ENCODE measurements around the gene TAOK1.

Gene TAOK1

GRCh38 chr17:29412780-29413565, 22.8 kb downstream of the TAOK1 start:
- no peak for TF ChIP-seq Cebpa-rat (IDR thresholded peaks at IDR 0.05)
- Histone ChIP-seq H3K9me3 (replicated peaks in 1 of 11) (no peaks in the 10 kb centered on the region), H3K9ac (peak overlapping the region in 2 of 11 experiments; percentile 18 to 27; a peak in 2 of 22 replicates), H3K27ac (peak overlapping the region in 9 of 11 experiments; percentile 4 to 60 (median 43); a peak in 11 of 22 replicates), H3K4me3 (no peak overlapping the region), H4K20me1 (peaks cover 80 to 100% (median 99%) of the 10 kb centered on the region in 11 experiments), H3K4me2 (peak overlapping the region in 10 of 11 experiments; percentile 15 to 90 (median 62); a peak in 18 of 22 replicates), H3K4me1 (peaks cover 20 to 28% (median 24%) of the 10 kb centered on the region in 10 experiments), H3K36me3 (peaks cover 35 to 84% (median 57%) of the 10 kb centered on the region in 11 experiments), H3K27me3 (no peaks in the 10 kb centered on the region)

GRCh38 chr17:29420128-29420527, 30.0 kb downstream of the TAOK1 start:
- Histone ChIP-seq H3K36me3 (peaks cover 68 to 91% (median 78%) of the 10 kb centered on the region in 11 experiments), H3K27me3 (no peaks in the 10 kb centered on the region), H3K4me2 (no peak overlapping the region), H3K9me3 (replicated peaks in 1 of 11) (peaks cover 0 to 22% (median 7%) of the 10 kb centered on the region in 11 experiments; a peak in 9 of 22 replicates), H3K27ac (no peak overlapping the region), H3K4me3 (no peak overlapping the region), H3K9ac (no peak overlapping the region), H3K4me1 (no peaks in the 10 kb centered on the region), H4K20me1 (peaks cover 46 to 99% (median 91%) of the 10 kb centered on the region in 11 experiments)
- no peak for TF ChIP-seq Cebpa-rat (IDR thresholded peaks at IDR 0.05)

GRCh38 chr17:29430275-29430674, 40.1 kb downstream of the TAOK1 start:
- peaks cover 0 to 30% (median 14%) of the 10 kb centered on the region in 11 experiments; a peak in 15 of 22 replicates for H3K9me3 ChIP-seq (replicated peaks in 1 of 11)
- H3K36me3 ChIP-seq: peaks cover 31 to 83% (median 60%) of the 10 kb centered on the region in 11 experiments
- peaks cover 15 to 28% (median 20%) of the 10 kb centered on the region in 10 experiments for H3K4me1 ChIP-seq
- H4K20me1 ChIP-seq: peaks cover 53 to 100% (median 92%) of the 10 kb centered on the region in 11 experiments
- no peak overlapping the region for H3K4me3 ChIP-seq
- no peaks in the 10 kb centered on the region for H3K27me3 ChIP-seq
- no peak overlapping the region for H3K9ac ChIP-seq
- no peak overlapping the region for H3K27ac ChIP-seq
- TF ChIP-seq Cebpa-rat (IDR thresholded peaks at IDR 0.05): no peak
- no peak overlapping the region for H3K4me2 ChIP-seq

GRCh38 chr17:29433541-29433940, 43.4 kb downstream of the TAOK1 start:
- no peak for TF ChIP-seq Cebpa-rat (IDR thresholded peaks at IDR 0.05)
- Histone ChIP-seq H3K27me3 (no peaks in the 10 kb centered on the region), H3K9ac (0 out of 22 replicates have a peak overlapping the region, but pooled peaks of 1 of the 11 experiments have one; percentile 14), H3K36me3 (peaks cover 29 to 81% (median 45%) of the 10 kb centered on the region in 11 experiments; a peak in 21 of 22 replicates), H3K4me3 (no peak overlapping the region), H3K27ac (peak overlapping the region in 6 of 11 experiments; percentile 0 to 39 (median 26); a peak in 5 of 22 replicates), H3K9me3 (replicated peaks in 1 of 11) (peaks cover 0 to 21% (median 14%) of the 10 kb centered on the region in 11 experiments; a peak in 14 of 22 replicates), H3K4me1 (peaks cover 15 to 26% (median 20%) of the 10 kb centered on the region in 10 experiments), H4K20me1 (peaks cover 66 to 100% (median 95%) of the 10 kb centered on the region in 11 experiments), H3K4me2 (peak overlapping the region; percentile 13 to 77 (median 46); a peak in 21 of 22 replicates)

- Histone ChIP-seq H3K27ac (no peak overlapping the region), H3K27me3 (no peaks in the 10 kb centered on the region), H3K9ac (no peak overlapping the region), H3K4me1 (peaks cover 15 to 26% (median 20%) of the 10 kb centered on the region in 10 experiments), H3K4me3 (no peak overlapping the region), H4K20me1 (peaks cover 62 to 100% (median 95%) of the 10 kb centered on the region in 11 experiments), H3K4me2 (peak overlapping the region in 1 of 11 experiments; percentile 77; a peak in 1 of 22 replicates), H3K36me3 (peaks cover 24 to 81% (median 45%) of the 10 kb centered on the region in 11 experiments), H3K9me3 (replicated peaks in 1 of 11) (peaks cover 0 to 15% (median 10%) of the 10 kb centered on the region in 11 experiments; a peak in 13 of 22 replicates)
- TF ChIP-seq Cebpa-rat (IDR thresholded peaks at IDR 0.05): no peak
Observed at GRCh38 chr17:29434550-29434949, 44.4 kb downstream of the TAOK1 start.

- Histone ChIP-seq H3K9me3 (replicated peaks in 1 of 11) (no peaks in the 10 kb centered on the region), H4K20me1 (peaks cover 50 to 100% (median 96%) of the 10 kb centered on the region in 11 experiments; a peak in 21 of 22 replicates), H3K27ac (no peak overlapping the region), H3K27me3 (no peaks in the 10 kb centered on the region), H3K4me1 (peaks cover 0 to 18% (median 6%) of the 10 kb centered on the region in 10 experiments; a peak in 9 of 20 replicates), H3K4me2 (no peak overlapping the region), H3K36me3 (peaks cover 24 to 79% (median 51%) of the 10 kb centered on the region in 11 experiments), H3K9ac (no peak overlapping the region), H3K4me3 (no peak overlapping the region)
- no peak for TF ChIP-seq Cebpa-rat (IDR thresholded peaks at IDR 0.05)
Observed at GRCh38 chr17:29442451-29442850, 52.3 kb downstream of the TAOK1 start.

GRCh38 chr17:29443041-29443739, 53.0 kb downstream of the TAOK1 start:
- Histone ChIP-seq H3K9me3 (replicated peaks in 1 of 11) (no peaks in the 10 kb centered on the region), H3K27me3 (no peaks in the 10 kb centered on the region), H3K9ac (no peak overlapping the region), H3K36me3 (peaks cover 24 to 76% (median 51%) of the 10 kb centered on the region in 11 experiments), H3K4me2 (no peak overlapping the region), H3K4me3 (no peak overlapping the region), H4K20me1 (peaks cover 50 to 100% (median 96%) of the 10 kb centered on the region in 11 experiments; a peak in 21 of 22 replicates), H3K4me1 (peaks cover 0 to 25% (median 8%) of the 10 kb centered on the region in 10 experiments; a peak in 10 of 20 replicates), H3K27ac (no peak overlapping the region)
- no peak for TF ChIP-seq Cebpa-rat (IDR thresholded peaks at IDR 0.05)

GRCh38 chr17:29444589-29444988, 54.4 kb downstream of the TAOK1 start:
- no peak overlapping the region for H3K4me2 ChIP-seq
- H3K9ac ChIP-seq: no peak overlapping the region
- H3K36me3 ChIP-seq: peaks cover 24 to 62% (median 42%) of the 10 kb centered on the region in 11 experiments
- no peaks in the 10 kb centered on the region for H3K9me3 ChIP-seq (replicated peaks in 1 of 11)
- H3K27ac ChIP-seq: no peak overlapping the region
- peaks cover 57 to 100% (median 93%) of the 10 kb centered on the region in 11 experiments; a peak in 21 of 22 replicates for H4K20me1 ChIP-seq
- H3K4me1 ChIP-seq: peaks cover 0 to 31% (median 8%) of the 10 kb centered on the region in 10 experiments; a peak in 10 of 20 replicates
- no peak overlapping the region for H3K4me3 ChIP-seq
- H3K27me3 ChIP-seq: no peaks in the 10 kb centered on the region
- no peak for TF ChIP-seq Cebpa-rat (IDR thresholded peaks at IDR 0.05)
